ENCODE results near the gene OR10A3. TPM values are rescaled to one million over a fixed set of nuclear protein-coding genes. Genes with fewer than 3 reads are reported as not detected.
A peak's percentile ranks its signal among the peaks of the same experiment; 100 is the strongest.

Gene OR10A3
- polyA plus RNA-seq, 1 donor from 2014 or later: not detected

GRCh38 chr11:7889985-7890384, 51.5 kb downstream of the OR10A3 start:
- H3K9me3 ChIP-seq (ENCODE audit: low read length): no peaks in the 10 kb centered on the region
- H3K9me2 ChIP-seq (ENCODE audit: insufficient read depth, low read length): no peaks in the 10 kb centered on the region
- H3K27ac ChIP-seq (ENCODE audit: low read length): peak overlapping the region; percentile 62
- H3F3A ChIP-seq (ENCODE audit: insufficient read depth, low read length, poor library complexity, severe bottlenecking): no peaks in the 10 kb centered on the region
- TF ChIP-seq POLR2AphosphoS5 (IDR thresholded peaks at IDR 0.05) (peak; percentile 33), TAF1 (IDR thresholded peaks at IDR 0.05; ENCODE audit: low read depth) (no peak), EP300 (conservative IDR thresholded peaks at IDR 0.05; ENCODE audit: poor library complexity, severe bottlenecking) (peak; percentile 92)
- TF ChIP-seq, protein P1, sequence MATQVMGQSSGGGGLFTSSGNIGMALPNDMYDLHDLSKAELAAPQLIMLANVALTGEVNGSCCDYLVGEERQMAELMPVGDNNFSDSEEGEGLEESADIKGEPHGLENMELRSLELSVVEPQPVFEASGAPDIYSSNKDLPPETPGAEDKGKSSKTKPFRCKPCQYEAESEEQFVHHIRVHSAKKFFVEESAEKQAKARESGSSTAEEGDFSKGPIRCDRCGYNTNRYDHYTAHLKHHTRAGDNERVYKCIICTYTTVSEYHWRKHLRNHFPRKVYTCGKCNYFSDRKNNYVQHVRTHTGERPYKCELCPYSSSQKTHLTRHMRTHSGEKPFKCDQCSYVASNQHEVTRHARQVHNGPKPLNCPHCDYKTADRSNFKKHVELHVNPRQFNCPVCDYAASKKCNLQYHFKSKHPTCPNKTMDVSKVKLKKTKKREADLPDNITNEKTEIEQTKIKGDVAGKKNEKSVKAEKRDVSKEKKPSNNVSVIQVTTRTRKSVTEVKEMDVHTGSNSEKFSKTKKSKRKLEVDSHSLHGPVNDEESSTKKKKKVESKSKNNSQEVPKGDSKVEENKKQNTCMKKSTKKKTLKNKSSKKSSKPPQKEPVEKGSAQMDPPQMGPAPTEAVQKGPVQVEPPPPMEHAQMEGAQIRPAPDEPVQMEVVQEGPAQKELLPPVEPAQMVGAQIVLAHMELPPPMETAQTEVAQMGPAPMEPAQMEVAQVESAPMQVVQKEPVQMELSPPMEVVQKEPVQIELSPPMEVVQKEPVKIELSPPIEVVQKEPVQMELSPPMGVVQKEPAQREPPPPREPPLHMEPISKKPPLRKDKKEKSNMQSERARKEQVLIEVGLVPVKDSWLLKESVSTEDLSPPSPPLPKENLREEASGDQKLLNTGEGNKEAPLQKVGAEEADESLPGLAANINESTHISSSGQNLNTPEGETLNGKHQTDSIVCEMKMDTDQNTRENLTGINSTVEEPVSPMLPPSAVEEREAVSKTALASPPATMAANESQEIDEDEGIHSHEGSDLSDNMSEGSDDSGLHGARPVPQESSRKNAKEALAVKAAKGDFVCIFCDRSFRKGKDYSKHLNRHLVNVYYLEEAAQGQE (IDR thresholded peaks at IDR 0.05; ENCODE audit: borderline replicate concordance): no peak
- peak overlapping the region; percentile 40 for H3K4me3 ChIP-seq (ENCODE audit: low read length)
- no peaks in the 10 kb centered on the region for H3K36me3 ChIP-seq (ENCODE audit: insufficient read depth, low read length)
- peak overlapping the region; percentile 45 for H3K9ac ChIP-seq (ENCODE audit: low read length)
- H2AFZ ChIP-seq (ENCODE audit: low read depth, low read length): peak overlapping the region; percentile 8
- no peaks in the 10 kb centered on the region for H3K27me3 ChIP-seq (ENCODE audit: insufficient read depth, low read depth, low read length)
- H3K79me2 ChIP-seq (replicated peaks; ENCODE audit: insufficient read depth, low read length): no peaks in the 10 kb centered on the region
- no peaks in the 10 kb centered on the region for H4K20me1 ChIP-seq (ENCODE audit: insufficient read depth)
- peak overlapping the region; percentile 2 for H3K4me2 ChIP-seq (ENCODE audit: low read length)

Small RNA genes within 50 kb of the gene (small RNA-seq; reads per million reads assigned to genes)
- gene COX6CP5: 0 reads per million in 3 experiments
- gene RNU6-943P: 0 reads per million in 3 experiments

Other genes with a start within 250 kb of the OR10A3 start
- not detected in 2 replicates for gene OVCH2, start 235.2 kb downstream of the OR10A3 start, polyA plus RNA-seq
- gene OR5P2, start 144.8 kb downstream of the OR10A3 start, polyA plus RNA-seq: not detected in 2 replicates
- not detected in 2 replicates for gene OR5P3, start 110.9 kb downstream of the OR10A3 start, polyA plus RNA-seq
- gene OR10A6, start 10.4 kb downstream of the OR10A3 start, polyA plus RNA-seq: not detected in 2 replicates
- gene NLRP10, start 23.7 kb upstream of the OR10A3 start, polyA plus RNA-seq: not detected in 2 replicates
- gene EIF3F, start 45.6 kb upstream of the OR10A3 start, polyA plus RNA-seq: 266 and 270 TPM in 2 replicates
- gene TUB, start 139.5 kb upstream of the OR10A3 start, polyA plus RNA-seq: 125 and 130 TPM in 2 replicates
- 94.5 and 103 TPM in 2 replicates for gene RIC3, start 227.3 kb upstream of the OR10A3 start, polyA plus RNA-seq

Data from neural cell (in vitro differentiated cells).